Cardiac muscle cell (in vitro differentiated cells and primary cell): ENCODE measurements around the gene PPP1CC. TPM values are rescaled to one million over a fixed set of nuclear protein-coding genes. Genes with fewer than 3 reads are reported as not detected.

Experiments used
- DNase-seq, 2 donors: peaks; one replicate each; pipeline versions ENCODE4 v3.0.0 to v3.0.0-alpha.2; 2010 to 2017; ENCODE audit warnings: low read depth in 1 of 2, low spot score in 1 of 2
- H3K27ac ChIP-seq: fragments of 200-600 bp; sonication (generic); 2 replicates; pipeline ENCODE4 v1.5.1; 2016
- H3K27me3 ChIP-seq: fragments of 200-600 bp; sonication (generic); 2 replicates; pipeline ENCODE4 v1.6.0; 2016; ENCODE audit warnings: control low read depth
- H3K36me3 ChIP-seq: fragments of 200-600 bp; sonication (generic); 2 replicates; pipeline ENCODE4 v1.5.1; 2016; ENCODE audit warnings: control low read depth
- H3K4me1 ChIP-seq: fragments of 200-600 bp; sonication (generic); 2 replicates; pipeline ENCODE4 v1.8.1; 2017; ENCODE audit warnings: low read depth, mild to moderate bottlenecking, mixed run types
- H3K4me3 ChIP-seq: fragments of 200-600 bp; sonication (generic); 2 replicates; pipeline ENCODE4 v1.5.1; 2016; ENCODE audit warnings: mild to moderate bottlenecking
- H3K9me3 ChIP-seq: fragments of 200-600 bp; sonication (generic); 2 replicates; pipeline ENCODE4 v1.5.1; 2017; ENCODE audit warnings: low read depth, mild to moderate bottlenecking, control low read depth
- polyA plus RNA-seq: library from polyadenylated mRNA; unstranded; fragments of >200 nt; fragmentation: Nextera tagmentation; extraction: Ambion mirVana; gene quantifications from 2 replicates; pipeline ENCODE4 v1.2.1, GENCODE V29; 2016
- total RNA-seq: library from RNA; depleted of rRNA; stranded (reverse); fragments of >200 nt; gene quantifications from 2 replicates; pipeline ENCODE4 v1.2.3, GENCODE V29; 2016
- TF ChIP-seq, protein P1 (sequence below): IDR thresholded peaks from 2 replicates; pipeline ENCODE4 v1.5.1; 2012; ENCODE audit warnings: low read depth, mild to moderate bottlenecking, low read length

The PPP1CC gene
- total and polyA plus RNA-seq, 2 experiments from 2014 or later, result 85.2 to 150 TPM

DNA sequence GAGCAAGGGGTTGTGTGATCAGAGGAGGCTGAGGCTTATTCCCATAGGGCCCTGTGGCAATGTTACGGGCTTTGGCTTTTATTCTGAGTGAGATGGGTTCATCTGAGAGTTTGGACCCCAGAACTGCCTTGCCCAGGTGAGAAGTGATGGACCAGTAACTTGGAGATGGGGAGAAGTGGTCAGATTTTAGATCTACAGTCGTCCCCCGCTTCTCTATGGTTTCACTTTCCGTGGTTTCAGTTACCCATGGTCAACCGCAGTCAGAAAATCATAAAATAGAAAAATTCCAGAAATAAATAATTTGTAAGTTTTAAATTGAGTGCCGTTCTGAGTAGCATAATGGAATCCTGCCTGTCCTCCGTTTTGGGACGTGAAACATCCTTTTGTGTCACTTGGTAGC, 40.2 kb upstream of the PPP1CC start:
- Histone ChIP-seq H3K9me3 (no peaks in the 10 kb centered on the region), H3K27ac (no peak overlapping the region), H3K36me3 (no peaks in the 10 kb centered on the region), H3K27me3 (no peaks in the 10 kb centered on the region), H3K4me3 (no peak overlapping the region), H3K4me1 (no peaks in the 10 kb centered on the region)
- TF ChIP-seq, protein P1, sequence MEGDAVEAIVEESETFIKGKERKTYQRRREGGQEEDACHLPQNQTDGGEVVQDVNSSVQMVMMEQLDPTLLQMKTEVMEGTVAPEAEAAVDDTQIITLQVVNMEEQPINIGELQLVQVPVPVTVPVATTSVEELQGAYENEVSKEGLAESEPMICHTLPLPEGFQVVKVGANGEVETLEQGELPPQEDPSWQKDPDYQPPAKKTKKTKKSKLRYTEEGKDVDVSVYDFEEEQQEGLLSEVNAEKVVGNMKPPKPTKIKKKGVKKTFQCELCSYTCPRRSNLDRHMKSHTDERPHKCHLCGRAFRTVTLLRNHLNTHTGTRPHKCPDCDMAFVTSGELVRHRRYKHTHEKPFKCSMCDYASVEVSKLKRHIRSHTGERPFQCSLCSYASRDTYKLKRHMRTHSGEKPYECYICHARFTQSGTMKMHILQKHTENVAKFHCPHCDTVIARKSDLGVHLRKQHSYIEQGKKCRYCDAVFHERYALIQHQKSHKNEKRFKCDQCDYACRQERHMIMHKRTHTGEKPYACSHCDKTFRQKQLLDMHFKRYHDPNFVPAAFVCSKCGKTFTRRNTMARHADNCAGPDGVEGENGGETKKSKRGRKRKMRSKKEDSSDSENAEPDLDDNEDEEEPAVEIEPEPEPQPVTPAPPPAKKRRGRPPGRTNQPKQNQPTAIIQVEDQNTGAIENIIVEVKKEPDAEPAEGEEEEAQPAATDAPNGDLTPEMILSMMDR, result no peak
- DNase-seq, result no peak

DNA sequence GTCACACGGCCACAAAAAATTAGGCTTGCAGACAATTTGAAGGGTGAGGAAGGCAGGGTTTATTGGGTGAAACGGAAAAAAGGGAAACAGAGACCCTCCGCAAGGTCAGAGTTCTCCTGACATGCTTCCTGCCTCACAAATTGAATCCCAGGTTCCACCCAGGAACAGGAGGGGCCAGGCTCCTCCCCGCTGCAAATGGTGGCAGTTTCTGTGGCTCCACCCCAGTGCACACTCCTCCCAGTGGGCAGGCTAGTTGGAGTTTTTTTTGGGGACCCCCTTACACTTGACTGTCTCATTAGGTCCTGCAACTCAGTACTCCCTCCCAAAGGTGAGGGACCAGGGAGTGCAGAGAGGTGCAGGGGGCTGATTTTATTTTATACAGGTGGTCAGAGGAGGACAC, 39.4 kb upstream of the PPP1CC start:
- Histone ChIP-seq H3K9me3 (no peaks in the 10 kb centered on the region), H3K4me3 (no peak overlapping the region), H3K36me3 (no peaks in the 10 kb centered on the region), H3K27ac (no peak overlapping the region), H3K27me3 (no peaks in the 10 kb centered on the region), H3K4me1 (no peaks in the 10 kb centered on the region)
- TF ChIP-seq, protein P1, result no peak
- DNase-seq, result no peak

DNA sequence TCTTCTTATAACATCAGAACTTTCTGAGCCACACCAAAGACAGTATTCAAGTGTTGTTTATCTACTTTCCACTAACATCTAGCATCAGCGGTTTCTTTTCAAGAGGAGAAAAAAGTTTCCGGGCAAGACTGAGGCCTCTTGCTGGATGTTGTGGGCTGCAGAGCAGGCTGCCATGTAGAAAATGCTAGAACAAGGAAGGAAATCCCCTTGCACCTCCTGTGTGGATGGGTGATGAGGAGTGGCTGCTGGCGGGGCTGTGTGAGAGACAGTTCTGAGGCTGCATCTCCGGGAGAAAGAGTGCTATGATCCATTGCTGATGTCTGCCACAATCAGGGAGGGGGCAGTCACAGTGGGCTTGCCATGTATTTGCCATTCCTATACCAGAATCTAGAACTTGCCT, 37.8 kb upstream of the PPP1CC start:
- Histone ChIP-seq H3K4me3 (no peak overlapping the region), H3K4me1 (no peaks in the 10 kb centered on the region), H3K27me3 (no peaks in the 10 kb centered on the region), H3K27ac (no peak overlapping the region), H3K36me3 (no peaks in the 10 kb centered on the region), H3K9me3 (no peaks in the 10 kb centered on the region)
- TF ChIP-seq, protein P1, result no peak
- no peak for DNase-seq

DNA sequence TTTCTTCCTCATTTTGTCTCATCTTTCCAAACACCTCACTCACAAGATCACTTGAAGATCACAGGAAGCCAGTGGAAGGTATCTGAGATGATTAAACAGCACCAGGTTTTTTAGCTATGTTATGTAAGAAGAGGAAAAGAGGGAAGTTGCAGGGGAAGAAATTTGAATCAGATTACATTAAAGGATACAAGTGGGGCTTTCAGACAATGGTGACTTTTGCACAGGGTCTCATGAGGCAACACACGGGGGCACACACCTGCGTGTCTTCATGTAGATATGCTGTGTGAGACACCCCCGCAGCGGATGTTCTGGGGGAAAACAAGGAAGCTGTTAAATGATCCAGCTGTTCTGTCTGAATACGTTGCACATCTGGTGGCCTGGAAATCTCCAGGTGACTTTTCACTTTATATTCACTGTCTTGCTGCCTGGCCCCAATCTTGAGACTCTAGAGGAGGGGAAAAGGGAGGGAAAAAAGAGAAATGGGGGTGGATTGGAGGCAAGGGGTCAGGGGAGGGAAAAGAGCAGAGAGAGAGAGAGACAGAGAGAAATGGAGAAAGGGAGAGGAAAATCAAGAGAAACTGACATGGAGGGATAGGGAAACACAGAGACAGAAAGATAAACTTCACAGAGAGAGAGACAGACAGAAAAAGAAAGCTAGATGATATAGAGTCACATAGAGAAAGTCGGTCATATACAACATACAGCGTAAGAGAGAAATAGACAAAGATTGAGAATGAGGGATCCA, 36.3 kb upstream of the PPP1CC start:
- Histone ChIP-seq H3K4me1 (no peaks in the 10 kb centered on the region), H3K27ac (no peak overlapping the region), H3K36me3 (no peaks in the 10 kb centered on the region), H3K9me3 (no peaks in the 10 kb centered on the region), H3K4me3 (no peak overlapping the region), H3K27me3 (no peaks in the 10 kb centered on the region)
- DNase-seq, result no peak
- TF ChIP-seq, protein P1, result no peak

DNA sequence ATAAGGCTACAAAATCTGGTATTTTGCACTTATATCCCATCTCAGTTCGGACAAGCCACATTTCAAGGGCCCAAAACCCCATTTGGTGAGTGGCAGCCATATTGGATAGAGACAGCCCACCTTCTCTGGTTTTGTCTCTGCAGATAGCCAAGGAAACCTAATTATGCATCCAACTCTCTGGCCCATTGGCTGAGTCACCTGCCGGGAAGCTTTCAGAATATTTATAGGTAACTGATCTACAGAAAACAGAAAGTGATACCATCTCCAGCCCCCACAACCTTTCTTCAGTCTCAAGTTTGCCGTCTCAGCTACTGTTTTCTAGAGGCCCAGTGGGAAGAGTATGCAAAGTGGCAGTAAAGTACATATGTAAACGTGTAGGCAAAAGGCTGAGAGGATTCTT, 33.7 kb upstream of the PPP1CC start:
- no peaks in the 10 kb centered on the region for H3K9me3 ChIP-seq
- no peak overlapping the region for H3K27ac ChIP-seq
- no peaks in the 10 kb centered on the region for H3K27me3 ChIP-seq
- H3K4me1 ChIP-seq, result no peaks in the 10 kb centered on the region
- H3K36me3 ChIP-seq, result no peaks in the 10 kb centered on the region
- TF ChIP-seq, protein P1, result no peak
- no peak overlapping the region for H3K4me3 ChIP-seq
- DNase-seq, result no peak
